GM11168 (cell line): ENCODE results near the gene KCNQ1.

Source experiments
- in situ Hi-C: fragments of 300-500 bp; cut with MboI; formaldehyde crosslinking; loops from one replicate; pipeline ENCODE4 v1.12.0; 2022; ENCODE audit warnings: low sequenced_read_pairs; ENCODE audit not compliant: unreplicated experiment

Gene KCNQ1

DNA sequence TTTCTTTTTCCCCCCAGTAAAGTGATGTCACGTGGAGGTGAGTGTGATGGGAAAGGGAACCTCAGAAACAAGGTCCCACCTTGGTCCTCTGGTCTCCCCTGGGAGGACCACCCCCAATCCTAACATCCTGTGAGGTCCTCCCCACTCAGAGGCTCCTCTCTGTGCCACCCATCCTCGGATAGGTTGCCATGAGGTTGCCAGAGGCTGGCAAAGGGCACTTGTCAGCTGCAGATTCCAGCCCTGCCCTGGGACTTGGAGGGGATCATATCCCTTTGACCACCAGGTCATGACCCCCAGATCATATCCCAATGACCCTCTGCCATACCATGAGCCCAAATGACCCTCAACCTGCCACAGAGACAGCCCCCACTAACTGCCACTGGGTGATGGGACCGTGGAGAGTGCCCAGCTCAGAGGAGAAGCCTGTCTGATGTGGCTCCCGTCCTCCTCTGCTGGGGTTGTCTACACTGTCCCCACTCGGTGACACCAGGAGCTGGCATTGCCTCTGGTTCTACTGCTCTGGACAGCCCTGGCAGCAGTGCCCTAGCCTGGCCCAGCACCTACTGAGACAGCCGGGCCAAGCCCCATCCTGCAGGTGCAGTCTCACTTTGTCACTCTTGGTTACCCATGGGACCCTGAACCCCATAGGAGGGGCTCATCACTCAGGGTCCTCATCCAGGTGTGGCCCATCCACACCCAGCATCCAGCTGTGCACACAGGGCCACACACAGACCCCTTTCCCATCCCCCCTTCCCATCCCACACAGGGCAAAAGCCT, 345.2 kb downstream of the KCNQ1 start:
- in situ Hi-C loops, result no loop called here

DNA sequence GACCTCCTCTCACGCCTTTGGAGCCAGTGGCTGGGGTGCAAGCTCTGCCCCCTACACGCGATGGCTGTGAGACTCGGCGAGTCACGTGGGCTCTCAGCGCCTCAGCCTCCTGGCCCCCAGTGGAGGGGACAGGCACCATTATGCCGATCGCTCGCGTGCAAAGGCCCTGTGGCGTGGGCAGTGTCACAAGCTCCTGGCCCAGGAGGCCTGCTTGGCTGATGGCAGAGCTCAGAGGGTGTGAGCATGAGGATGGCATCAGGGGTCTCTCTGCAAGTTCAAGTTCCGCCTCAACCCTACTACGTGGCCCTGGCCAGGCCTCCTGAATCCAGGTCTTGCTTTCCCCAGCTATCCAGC, 345.7 kb downstream of the KCNQ1 start:
- in situ Hi-C loops, result no loop called here

DNA sequence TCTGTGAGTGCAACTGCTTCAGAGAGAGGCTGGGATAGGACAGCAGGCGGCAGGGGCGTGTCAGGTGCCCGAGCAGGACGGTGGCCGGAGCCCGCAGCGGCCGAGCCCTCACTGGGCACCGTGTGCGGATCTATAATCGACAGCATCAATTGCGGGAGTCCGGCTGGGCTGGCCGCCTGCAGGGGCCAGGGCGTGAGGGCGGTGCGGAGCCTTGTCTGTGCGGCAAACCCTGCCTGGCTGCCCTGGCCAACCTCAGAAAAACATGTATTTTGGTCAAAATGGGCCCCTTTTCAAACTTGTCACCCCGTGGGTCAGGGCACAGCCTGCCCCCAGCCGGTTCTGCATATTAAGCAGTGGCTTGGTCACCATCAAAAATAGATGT, 346.3 kb downstream of the KCNQ1 start:
- in situ Hi-C loops, result no loop called here

DNA sequence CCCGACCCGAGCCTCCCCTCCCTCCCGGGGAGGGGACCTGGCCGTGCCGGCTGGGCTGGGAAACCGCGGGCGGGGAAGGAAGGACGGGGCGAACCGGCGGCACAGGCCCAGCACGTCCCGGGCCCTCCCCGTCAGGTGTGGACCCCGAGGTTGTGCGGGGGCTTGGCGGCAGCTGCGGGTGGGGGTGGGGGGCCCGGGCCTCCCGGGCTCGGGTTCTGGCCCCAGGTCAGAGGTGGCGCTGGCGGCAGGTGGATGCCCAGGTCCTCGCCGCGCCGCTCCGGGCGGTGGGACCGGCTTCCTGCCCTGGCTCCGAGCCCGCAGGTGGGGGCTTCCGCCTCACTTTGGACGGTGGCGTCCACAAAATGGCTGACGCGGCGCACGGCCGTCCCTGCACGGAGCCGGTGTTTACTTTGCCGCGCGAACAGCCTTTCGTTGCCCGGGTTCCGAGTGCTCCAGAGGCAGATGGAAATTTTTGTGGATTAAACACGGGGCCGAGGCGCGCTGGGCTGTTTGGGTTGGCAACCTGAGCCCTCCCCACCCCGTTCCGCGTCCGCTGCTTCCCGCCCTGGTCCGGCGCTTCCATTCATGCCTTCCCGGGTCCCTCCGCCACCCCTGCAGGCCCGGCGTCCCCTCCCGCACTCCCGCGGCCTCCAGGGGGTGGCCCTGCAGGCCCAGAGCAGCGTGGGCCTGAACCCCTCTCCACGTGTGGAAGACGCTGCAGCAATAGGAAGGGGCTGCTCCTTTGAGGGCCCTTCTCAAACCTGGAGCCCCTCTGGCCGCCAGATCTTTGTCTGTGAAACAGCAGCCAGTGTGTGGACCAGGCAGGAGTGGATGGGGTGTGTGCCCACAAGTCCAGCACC, 346.9 kb downstream of the KCNQ1 start:
- in situ Hi-C loops, result no loop called here

DNA sequence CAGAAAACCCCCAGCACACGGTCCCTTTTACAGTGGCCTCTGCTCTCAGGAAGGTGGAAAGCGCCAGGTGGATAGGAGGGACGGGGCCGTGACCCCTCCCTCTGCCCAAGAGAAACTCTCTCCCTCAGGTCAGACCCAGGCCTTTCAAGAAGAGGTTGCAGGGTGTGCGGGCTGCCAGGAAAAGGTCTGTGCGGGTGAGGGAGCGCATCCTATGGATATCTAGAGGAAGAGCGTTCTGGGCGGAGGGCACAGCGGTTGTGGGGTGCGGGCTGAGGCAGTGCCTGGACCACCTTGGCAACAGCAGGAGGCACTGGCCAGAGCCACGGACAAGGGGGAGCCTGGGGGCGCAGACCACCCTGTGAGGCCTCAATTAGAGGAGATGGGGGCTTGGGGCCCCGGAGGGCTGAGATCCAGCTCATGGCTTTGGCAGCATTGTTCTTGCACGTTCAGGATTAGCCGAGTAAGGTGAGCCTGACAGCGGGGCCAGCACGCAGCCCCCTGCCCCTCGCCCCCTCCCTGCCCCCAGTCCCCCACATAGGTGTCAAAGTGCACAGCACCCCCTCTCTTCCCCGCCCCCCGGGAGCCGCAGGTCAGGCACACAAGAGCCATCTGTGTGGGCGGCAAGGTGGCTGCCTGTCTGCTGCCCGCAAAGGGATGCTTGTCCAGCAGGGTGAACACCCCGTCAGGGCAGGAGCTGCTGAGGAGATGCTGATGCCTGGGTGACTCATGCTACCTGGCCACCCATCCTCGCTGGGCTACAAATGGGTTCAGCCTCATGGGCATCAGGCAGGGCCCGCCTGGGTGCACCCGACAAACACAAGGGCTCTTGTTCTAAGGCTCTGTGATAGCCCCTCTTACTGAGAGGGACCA, 347.8 kb downstream of the KCNQ1 start:
- in situ Hi-C loops, result no loop called here

DNA sequence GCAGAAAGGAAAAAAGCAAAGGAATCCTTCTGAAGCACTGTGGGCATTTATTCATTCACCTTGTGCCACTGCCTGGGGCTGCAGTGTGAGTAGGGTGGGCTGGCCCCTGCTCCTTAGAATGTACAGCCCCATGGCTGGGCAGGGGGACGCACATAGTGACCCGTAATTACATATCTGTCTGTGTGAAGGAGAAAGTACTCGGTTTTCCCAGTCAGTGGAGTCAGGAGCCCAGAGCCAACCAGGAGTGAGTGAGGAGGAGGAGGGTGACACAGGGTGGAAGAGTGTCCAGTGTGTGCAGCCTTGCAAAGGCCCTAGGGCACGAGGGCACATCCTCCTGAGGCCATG, 348.9 kb downstream of the KCNQ1 start:
- in situ Hi-C loops, result no loop called here

DNA sequence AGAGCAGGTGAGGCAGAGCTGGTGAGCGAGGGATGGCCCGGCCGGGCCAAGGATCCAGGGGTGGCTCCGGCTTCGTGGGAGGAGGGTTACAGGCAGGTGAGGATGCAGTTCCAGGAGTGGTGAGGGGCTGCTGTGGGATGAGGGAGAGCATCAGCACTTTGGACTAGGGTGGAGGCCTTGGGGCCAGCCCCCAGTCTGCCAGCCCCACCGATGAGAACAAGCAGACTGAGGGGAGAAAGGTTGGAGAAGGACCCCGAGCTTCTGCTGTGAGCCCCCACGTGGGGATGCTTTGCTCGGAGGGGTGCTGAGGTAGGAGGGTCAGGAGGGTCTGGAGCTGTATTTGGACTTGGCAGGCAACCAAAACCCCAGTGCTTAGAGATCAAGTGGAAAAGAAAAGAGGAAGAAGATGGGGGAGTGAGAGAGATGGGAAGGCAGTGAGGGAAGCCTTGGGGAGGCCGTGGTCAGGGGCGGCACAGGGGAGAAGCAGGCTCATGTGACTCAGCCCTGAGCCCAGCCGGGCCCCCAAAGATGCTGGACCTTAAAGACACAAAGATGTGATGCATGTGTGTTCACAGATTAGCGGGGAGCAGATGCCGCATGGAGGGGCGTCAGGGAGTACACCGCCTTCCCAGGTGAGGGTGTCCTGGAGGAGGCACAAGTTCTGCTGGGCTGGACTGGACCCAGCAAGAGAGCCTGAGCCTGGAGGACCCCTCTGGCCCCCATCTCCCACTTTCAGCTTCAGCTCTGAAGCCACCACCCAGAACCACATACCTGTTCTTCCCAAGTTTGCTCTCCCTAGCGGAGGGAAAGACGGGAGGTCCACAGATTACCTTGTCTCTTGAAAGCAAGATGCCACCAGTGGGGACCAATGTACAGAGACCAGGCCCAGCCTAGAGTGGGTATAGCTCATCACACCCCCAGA, 349.5 kb downstream of the KCNQ1 start:
- in situ Hi-C loops, result no loop called here

DNA sequence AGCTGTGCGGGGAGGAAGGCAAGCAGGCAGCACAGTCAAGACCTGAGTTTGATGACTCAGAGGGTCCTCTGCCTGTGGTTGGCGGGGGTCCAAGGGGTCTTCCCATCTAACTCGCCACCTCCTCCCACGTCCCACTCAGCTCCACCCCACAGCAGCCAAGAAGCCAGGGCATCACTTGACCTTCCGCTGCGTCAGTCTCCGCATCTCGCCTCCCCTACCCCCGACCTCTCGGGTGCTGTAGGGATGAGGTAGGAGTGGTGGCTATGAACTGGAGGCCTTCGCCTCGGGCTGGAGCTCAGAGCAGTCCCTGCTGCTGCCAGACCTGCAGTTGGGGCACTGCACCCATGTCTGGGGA, 350.1 kb downstream of the KCNQ1 start:
- in situ Hi-C loops, result no loop called here

DNA sequence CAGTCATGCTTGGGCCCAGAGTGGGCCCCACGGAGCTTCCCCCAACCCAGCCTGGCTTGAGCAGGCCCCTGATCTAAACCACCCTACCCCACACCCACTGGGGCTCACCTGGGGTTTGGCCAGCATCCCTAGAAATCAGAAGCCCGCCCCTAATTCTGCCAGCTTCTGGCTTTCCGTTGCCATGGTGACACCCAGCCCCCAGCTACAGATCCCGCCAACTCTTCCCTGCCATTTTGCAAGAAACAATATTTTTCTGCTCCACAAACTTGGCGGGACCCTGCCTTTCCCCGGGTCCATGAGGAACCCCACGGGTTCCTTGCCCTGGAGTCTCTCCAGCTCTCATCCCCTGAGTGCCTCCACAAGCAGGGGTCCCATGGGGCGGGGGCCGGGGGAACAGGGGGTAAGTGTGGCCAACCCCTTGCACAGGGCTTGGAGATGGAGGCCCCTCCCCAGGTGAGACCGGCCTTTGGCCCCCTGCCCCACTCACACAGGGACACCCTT, 350.7 kb downstream of the KCNQ1 start:
- in situ Hi-C loops, result no loop called here

DNA sequence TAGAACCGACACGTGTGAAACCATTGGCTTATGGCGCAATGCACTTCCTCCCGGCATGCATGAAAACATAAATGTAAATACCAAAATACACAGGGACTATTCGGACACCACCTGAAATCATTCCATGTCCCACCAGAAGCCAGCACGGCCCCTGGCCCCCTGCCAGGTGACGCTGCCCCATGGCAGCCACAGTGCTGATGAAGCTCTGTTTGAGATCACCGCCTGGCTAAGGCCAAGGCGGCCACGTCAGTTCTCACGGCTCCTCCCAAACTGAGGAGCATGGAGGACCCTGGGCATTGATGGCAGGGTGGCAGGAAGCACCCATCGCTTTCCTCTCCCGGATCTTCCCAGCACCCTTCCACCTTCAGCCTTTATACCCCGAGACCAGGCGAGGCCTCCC, 351.3 kb downstream of the KCNQ1 start:
- in situ Hi-C loops, result no loop called here

DNA sequence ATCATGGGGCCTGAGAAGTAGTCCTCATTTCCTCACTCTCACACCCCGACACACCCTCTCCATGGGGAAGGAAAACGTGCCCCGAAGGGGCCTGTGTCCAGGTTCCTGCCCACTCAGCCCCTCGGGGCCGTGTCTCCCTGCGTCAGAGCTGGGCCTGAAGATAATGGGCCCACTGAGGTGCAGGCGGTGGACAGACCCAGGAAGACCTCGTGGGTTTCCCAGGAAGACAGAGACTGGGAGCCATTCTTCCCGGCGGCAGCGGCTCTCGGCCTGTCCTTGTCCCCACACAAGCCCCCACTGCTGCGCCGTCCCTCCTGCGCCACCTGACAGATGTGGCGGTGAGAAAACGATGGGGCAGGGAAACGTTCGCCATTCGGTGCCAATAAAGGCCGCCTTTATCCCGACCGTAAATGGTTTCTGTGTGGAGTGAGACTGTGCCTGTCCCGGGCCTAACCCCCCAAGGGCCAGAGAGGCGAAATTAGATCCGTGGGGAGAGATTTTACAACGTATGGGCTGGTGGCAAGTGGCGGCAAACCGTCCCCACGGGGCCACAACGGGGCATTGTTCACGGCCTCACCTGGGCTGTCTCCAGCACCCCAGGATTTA, 351.8 kb downstream of the KCNQ1 start:
- in situ Hi-C loops, result no loop called here

DNA sequence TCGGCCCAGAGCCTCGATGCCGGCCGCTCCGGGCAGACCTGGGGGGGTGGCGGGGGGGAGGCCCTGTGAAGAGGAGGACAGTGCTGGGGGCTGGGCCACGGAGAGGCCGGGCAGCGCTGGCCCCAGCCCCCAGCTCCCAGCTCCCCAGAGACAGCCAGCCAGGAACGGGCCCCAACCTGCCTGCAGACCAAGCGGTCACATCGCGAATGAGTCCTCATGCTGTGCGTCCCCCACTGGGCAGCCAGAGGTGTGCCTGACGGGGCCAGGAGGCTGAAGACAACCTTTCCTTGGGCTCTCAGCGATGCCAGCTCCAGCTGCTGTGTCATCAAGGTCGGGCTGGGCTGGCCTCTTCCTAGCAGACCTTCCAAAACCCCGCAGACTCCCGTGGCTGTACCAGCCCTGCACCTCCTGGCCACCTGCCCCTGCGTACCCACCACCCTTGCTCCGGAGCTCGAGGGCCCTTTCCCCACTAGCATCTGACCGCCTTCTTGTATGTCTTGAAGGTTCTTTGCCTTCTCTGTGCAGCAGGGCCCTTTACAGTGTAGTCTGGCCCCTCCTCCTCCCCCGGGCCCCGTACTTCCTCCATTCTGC, 352.4 kb downstream of the KCNQ1 start:
- in situ Hi-C loops, result no loop called here

DNA sequence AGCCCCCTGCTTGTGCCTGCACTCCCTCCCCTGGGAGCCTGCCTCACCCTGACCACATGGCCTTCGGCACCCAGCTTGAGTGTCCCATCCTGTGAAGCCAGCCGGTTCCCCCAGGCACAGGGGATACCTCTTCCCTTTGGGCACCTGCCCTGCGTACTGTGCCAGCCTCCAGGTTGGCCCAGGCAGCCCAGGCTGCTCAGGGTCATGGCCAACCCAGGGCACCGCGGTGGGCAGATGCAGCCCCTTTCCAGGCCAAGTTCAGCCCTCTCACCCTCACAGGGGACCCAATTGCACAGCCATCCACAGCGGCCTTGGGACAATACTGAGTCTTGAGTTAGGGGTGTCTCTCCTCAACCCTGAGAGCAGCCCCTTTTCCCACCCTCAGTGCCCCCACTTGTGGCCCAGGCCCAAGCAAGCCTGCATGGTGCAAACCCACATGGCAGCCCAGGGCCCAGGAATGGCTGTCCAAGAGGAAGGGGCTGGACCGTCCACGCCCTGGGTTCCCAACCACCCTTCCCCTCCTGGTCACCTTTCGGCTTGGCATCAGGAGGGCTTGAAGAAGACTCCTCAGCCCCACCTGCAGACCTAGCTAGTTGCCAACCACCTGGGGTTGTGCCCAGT, 353.0 kb downstream of the KCNQ1 start:
- in situ Hi-C loops, result no loop called here

DNA sequence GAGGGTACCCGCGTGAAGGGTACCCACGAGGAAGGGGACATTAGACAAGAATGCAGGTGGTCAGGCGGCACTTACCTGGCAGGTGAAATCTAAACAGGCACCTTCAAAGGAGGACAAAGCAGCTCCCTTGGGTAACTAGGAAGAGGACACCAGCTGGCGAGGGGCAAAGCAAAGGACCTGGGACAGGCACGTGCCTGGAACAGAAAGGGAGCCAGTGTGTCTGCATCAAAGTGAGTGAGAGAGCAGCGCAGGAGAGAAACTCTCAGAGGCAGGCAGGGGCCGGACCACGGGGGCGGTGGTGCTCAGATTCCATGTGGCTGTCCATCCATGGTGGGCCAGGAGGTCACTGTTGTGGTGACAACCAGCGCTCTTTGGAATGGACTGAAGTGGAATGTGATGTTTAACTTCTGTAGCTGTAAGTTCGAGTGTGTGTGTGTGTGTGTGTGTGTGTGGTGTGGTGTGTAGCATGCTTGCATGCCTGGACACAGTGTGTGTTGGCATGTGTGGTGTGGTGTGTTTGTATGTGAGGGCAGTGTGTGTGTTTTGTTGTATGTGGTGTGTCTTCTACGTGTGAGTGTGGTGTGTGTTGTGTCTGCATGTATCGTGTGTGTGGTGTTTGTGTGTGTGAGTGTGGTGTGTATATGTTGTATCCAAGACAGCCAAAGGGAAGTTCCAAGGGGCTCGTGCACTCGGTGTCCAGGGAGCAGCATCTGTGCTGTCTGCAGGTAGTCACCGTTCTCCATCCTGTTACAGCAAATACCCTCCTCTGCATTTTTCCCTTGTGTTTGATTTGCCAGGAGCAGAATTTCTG, 354.3 kb downstream of the KCNQ1 start:
- in situ Hi-C loops, result no loop called here

DNA sequence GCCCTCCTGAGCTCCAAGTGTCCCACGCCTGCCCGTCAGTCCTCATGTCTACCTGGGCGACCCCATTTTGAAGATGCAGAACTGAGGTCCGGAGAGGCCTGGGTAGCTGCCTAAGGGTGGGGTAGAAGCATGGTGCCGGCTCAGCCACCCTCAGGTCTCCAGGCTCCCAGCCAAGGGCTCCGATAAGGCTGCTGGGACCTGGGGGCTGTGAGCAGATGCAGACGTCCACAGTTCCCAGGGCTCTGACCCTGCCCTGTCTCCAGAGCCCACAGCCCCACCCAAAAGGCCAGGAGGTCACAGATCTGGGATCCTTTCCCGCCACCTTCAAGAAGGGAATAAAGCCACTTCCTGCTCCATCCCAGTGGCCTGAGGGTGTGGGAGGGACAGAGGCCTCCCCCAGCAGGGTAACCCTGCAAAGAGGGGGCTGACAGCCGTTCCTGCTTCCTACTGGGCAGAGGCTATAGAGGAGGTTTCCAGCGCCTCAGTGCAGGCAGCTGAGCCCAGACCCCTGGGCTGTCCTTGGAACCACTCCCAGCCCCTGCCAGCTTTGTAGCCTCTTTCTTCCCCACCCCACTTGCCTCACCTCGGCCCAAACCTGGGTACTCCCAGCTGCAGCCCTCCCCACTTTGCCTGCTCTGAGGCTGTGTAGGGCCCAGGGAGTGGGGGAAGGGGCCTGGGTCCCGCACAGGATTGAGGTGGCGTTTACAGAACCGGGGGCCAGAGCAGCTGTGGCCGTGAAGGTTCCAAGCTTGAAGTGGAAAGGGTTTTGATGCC, 355.3 kb downstream of the KCNQ1 start:
- in situ Hi-C loops, result no loop called here

DNA sequence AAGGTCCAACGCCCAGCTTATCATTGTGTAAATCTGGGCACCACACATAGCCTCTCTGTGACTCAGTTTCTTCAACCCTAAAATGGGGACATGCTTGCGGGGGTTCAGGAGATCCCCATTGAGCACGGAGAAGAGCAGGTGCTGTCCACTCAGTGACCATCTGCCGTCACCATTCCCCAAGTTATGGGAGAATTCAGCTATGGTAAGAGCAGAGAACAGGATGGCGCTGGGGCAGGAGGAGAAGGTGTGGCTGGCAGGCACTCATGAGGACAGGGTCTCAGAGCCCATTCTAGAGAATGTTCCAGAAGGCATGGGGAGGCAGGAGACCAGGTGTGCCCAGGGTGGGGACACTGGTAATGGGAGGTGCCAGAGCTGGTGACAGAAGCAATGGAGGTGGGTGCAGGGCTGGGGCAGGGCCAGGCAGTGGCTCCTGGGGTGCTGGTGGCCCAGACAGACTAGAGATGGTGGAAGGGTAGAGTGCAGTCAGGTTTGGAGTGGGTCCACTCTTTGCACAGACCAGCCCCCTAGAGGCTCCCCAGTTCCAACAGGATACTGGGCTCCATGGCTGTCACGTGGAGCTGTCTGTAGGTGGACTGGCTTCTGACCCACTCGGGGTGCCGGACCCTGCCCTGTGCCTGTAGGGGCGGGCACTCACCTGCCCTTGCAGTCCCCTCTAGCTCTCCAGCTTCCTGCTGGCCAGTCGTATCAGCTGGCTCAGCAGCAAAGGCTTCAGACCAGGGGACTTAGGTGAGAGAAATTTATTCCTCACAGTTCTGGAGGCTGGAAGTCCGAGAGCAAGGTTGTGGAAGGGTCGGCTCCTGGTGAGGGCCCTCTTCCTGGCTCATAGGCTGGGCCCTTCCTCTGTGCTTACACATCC, 356.1 kb downstream of the KCNQ1 start:
- in situ Hi-C loops, result no loop called here
